ENCODE results near the gene ABHD3. TPM values are rescaled to one million over a fixed set of nuclear protein-coding genes. Genes with fewer than 3 reads are reported as not detected.
"Not testable (repeated sequence)": the region's sequence is repeated elsewhere in the genome, so short reads cannot be mapped to it uniquely, and the experiment has no call there.

Gene ABHD3
- total and polyA plus RNA-seq, 3 experiments from 2014 or later, result 30.0 to 31.3 (median 30.6) TPM

- CTCF ChIA-PET, result no interaction called here
- POLR2A ChIA-PET, result interaction anchor here (1.0 to 2.5 kb wide), 2 partner anchors 33 to 38 kb away, joined by 3 to 24 read pairs; partner anchors contain the start of gene MIB1
- peaks cover 26% of the 10 kb centered on the region for H3K4me1 ChIP-seq (ENCODE audit: insufficient read depth, low read length)
- H3K27ac Mint-ChIP-seq, result peak overlapping the region in 6 of 8 donors; percentile 41 to 98 (median 95)
- H3K4me3 ChIP-seq (ENCODE audit: low read length), result no peak overlapping the region
- peak overlapping the region; percentile 92 to 99 (median 98) for H3K4me3 Mint-ChIP-seq
- no peaks in the 10 kb centered on the region for H3K9me3 Mint-ChIP-seq
- peaks cover 26 to 44% (median 31%) of the 10 kb centered on the region in 3 donors for H3K4me1 Mint-ChIP-seq
- H3K9me3 ChIP-seq (ENCODE audit: low read length), result no peaks in the 10 kb centered on the region
- no peaks in the 10 kb centered on the region for H3K27me3 ChIP-seq (ENCODE audit: insufficient read depth, low read length, poor library complexity, severe bottlenecking)
- H3K36me3 Mint-ChIP-seq, result peaks cover 0 to 45% (median 2%) of the 10 kb centered on the region in 3 donors
- no peak overlapping the region for H3K27ac ChIP-seq (ENCODE audit: low read depth, low read length)
- DNase-seq, result no peak
- H3K36me3 ChIP-seq (ENCODE audit: insufficient read depth, low read length), result peaks cover 14% of the 10 kb centered on the region
- no peaks in the 10 kb centered on the region for H3K27me3 Mint-ChIP-seq
These were observed 2.0 kb downstream of the ABHD3 start for GRCh38 chr18:21702602-21703001.

GRCh38 chr18:21701621-21702020, 3.0 kb downstream of the ABHD3 start:
- Mint-ChIP-seq H3K36me3 (peaks cover 0 to 48% (median 2%) of the 10 kb centered on the region in 3 donors), H3K27ac (no peak overlapping the region), H3K27me3 (no peaks in the 10 kb centered on the region), H3K4me3 (peak overlapping the region in 2 of 7 donors; percentile 38 to 97), H3K4me1 (peaks cover 26 to 45% (median 31%) of the 10 kb centered on the region in 3 donors), H3K9me3 (no peaks in the 10 kb centered on the region)
- Histone ChIP-seq H3K4me1 (ENCODE audit: insufficient read depth, low read length) (peaks cover 26% of the 10 kb centered on the region), H3K4me3 (ENCODE audit: low read length) (no peak overlapping the region), H3K9me3 (ENCODE audit: low read length) (no peaks in the 10 kb centered on the region), H3K27me3 (ENCODE audit: insufficient read depth, low read length, poor library complexity, severe bottlenecking) (no peaks in the 10 kb centered on the region), H3K27ac (ENCODE audit: low read depth, low read length) (no peak overlapping the region), H3K36me3 (ENCODE audit: insufficient read depth, low read length) (peaks cover 14% of the 10 kb centered on the region)
- CTCF ChIA-PET, result interaction anchor here (1.1 kb wide), 1 partner anchor 101 kb away, joined by 4 read pairs; the partner anchor contains the start of gene ESCO1
- POLR2A ChIA-PET, result interaction anchor here (1.1 kb wide), 1 partner anchor 38 kb away, joined by 3 read pairs; no protein-coding TSS in a partner anchor
- no peak for DNase-seq

GRCh38 chr18:21700528-21701075, 4.0 kb downstream of the ABHD3 start:
- ChIA-PET POLR2A (interaction anchor here (1.1 kb wide), 1 partner anchor 39 kb away, joined by 3 read pairs; no protein-coding TSS in a partner anchor), CTCF (interaction anchor here (0.7 to 1.1 kb wide), 2 partner anchors 100 to 347 kb away, joined by 3 to 4 read pairs; partner anchors contain the start of gene ESCO1)
- no peak overlapping the region for H3K4me3 ChIP-seq (ENCODE audit: low read length)
- H3K9me3 Mint-ChIP-seq, result no peaks in the 10 kb centered on the region
- H3K9me3 ChIP-seq (ENCODE audit: low read length), result no peaks in the 10 kb centered on the region
- peaks cover 14% of the 10 kb centered on the region for H3K36me3 ChIP-seq (ENCODE audit: insufficient read depth, low read length)
- H3K4me1 ChIP-seq (ENCODE audit: insufficient read depth, low read length), result peaks cover 24% of the 10 kb centered on the region
- peaks cover 0 to 50% (median 4%) of the 10 kb centered on the region in 3 donors for H3K36me3 Mint-ChIP-seq
- no peak for DNase-seq
- H3K27ac Mint-ChIP-seq, result peak overlapping the region in 1 of 8 donors; percentile 33
- no peak overlapping the region for H3K4me3 Mint-ChIP-seq
- peaks cover 25 to 44% (median 30%) of the 10 kb centered on the region in 3 donors for H3K4me1 Mint-ChIP-seq
- H3K27ac ChIP-seq (ENCODE audit: low read depth, low read length), result no peak overlapping the region
- no peaks in the 10 kb centered on the region for H3K27me3 Mint-ChIP-seq
- H3K27me3 ChIP-seq (ENCODE audit: insufficient read depth, low read length, poor library complexity, severe bottlenecking), result no peaks in the 10 kb centered on the region

GRCh38 chr18:21693322-21693721, 11.3 kb downstream of the ABHD3 start:
- Mint-ChIP-seq H3K27me3 (no peaks in the 10 kb centered on the region), H3K9me3 (peaks cover 4 to 15% (median 9%) of the 10 kb centered on the region in 5 donors), H3K36me3 (peaks cover 34 to 64% (median 39%) of the 10 kb centered on the region in 3 donors), H3K4me1 (peaks cover 14 to 37% (median 32%) of the 10 kb centered on the region in 3 donors), H3K4me3 (no peak overlapping the region), H3K27ac (peak overlapping the region in 1 of 8 donors; percentile 2)
- Histone ChIP-seq H3K4me1 (ENCODE audit: insufficient read depth, low read length) (no peaks in the 10 kb centered on the region), H3K4me3 (ENCODE audit: low read length) (no peak overlapping the region), H3K27me3 (ENCODE audit: insufficient read depth, low read length, poor library complexity, severe bottlenecking) (no peaks in the 10 kb centered on the region), H3K27ac (ENCODE audit: low read depth, low read length) (no peak overlapping the region), H3K36me3 (ENCODE audit: insufficient read depth, low read length) (no peaks in the 10 kb centered on the region), H3K9me3 (ENCODE audit: low read length) (no peaks in the 10 kb centered on the region)
- no peak for DNase-seq
- POLR2A ChIA-PET, result no interaction called here
- CTCF ChIA-PET, result interaction anchor here (0.9 kb wide), 1 partner anchor 18 kb away, joined by 3 read pairs; no protein-coding TSS in a partner anchor

GRCh38 chr18:21689736-21690135, 14.8 kb downstream of the ABHD3 start:
- H3K36me3 Mint-ChIP-seq, result peaks cover 29 to 63% (median 39%) of the 10 kb centered on the region in 3 donors
- H3K9me3 ChIP-seq (ENCODE audit: low read length), result no peaks in the 10 kb centered on the region
- DNase-seq, result no peak
- no peak overlapping the region for H3K4me3 Mint-ChIP-seq
- H3K9me3 Mint-ChIP-seq, result peaks cover 4 to 15% (median 9%) of the 10 kb centered on the region in 5 donors
- H3K27me3 ChIP-seq (ENCODE audit: insufficient read depth, low read length, poor library complexity, severe bottlenecking), result no peaks in the 10 kb centered on the region
- peak overlapping the region in 1 of 8 donors; percentile 13 for H3K27ac Mint-ChIP-seq
- H3K36me3 ChIP-seq (ENCODE audit: insufficient read depth, low read length), result no peaks in the 10 kb centered on the region
- no peaks in the 10 kb centered on the region for H3K27me3 Mint-ChIP-seq
- H3K4me1 ChIP-seq (ENCODE audit: insufficient read depth, low read length), result no peaks in the 10 kb centered on the region
- H3K27ac ChIP-seq (ENCODE audit: low read depth, low read length), result no peak overlapping the region
- H3K4me3 ChIP-seq (ENCODE audit: low read length), result no peak overlapping the region
- peaks cover 24 to 61% (median 50%) of the 10 kb centered on the region in 3 donors for H3K4me1 Mint-ChIP-seq
- POLR2A ChIA-PET, result interaction anchor here (0.6 kb wide), 1 partner anchor 46 kb away, joined by 3 read pairs; no protein-coding TSS in a partner anchor
- CTCF ChIA-PET, result interaction anchor here (1.0 kb wide), 1 partner anchor 10 kb away, joined by 4 read pairs; no protein-coding TSS in a partner anchor

- CTCF ChIA-PET, result no interaction called here
- H3K27ac Mint-ChIP-seq, result peak overlapping the region; percentile 15 to 88 (median 58)
- no peak for DNase-seq
These were observed 18.1 kb downstream of the ABHD3 start for GRCh38 chr18:21686282-21687105.

GRCh38 chr18:21685556-21685981, 19.0 kb downstream of the ABHD3 start:
- peaks cover 14 to 36% (median 20%) of the 10 kb centered on the region in 3 donors for H3K36me3 Mint-ChIP-seq
- H3K36me3 ChIP-seq (ENCODE audit: insufficient read depth, low read length); H3K27ac ChIP-seq (ENCODE audit: low read depth, low read length); H3K4me3 ChIP-seq (ENCODE audit: low read length); DNase-seq; H3K9me3 ChIP-seq (ENCODE audit: low read length); H3K27me3 Mint-ChIP-seq; CTCF ChIA-PET; POLR2A ChIA-PET; H3K27me3 ChIP-seq (ENCODE audit: insufficient read depth, low read length, poor library complexity, severe bottlenecking): not testable (repeated sequence)
- peak overlapping the region; percentile 15 to 93 (median 78) for H3K27ac Mint-ChIP-seq
- peak overlapping the region in 2 of 7 donors; percentile 29 to 62 for H3K4me3 Mint-ChIP-seq
- peaks cover 16% of the 10 kb centered on the region for H3K4me1 ChIP-seq (ENCODE audit: insufficient read depth, low read length)
- peaks cover 4 to 12% (median 5%) of the 10 kb centered on the region in 5 donors for H3K9me3 Mint-ChIP-seq
- H3K4me1 Mint-ChIP-seq, result peaks cover 28 to 49% (median 48%) of the 10 kb centered on the region in 3 donors

More at GRCh38 chr18:21686282-21687105, 18.1 kb downstream of the ABHD3 start:
- Histone ChIP-seq H3K4me3 (ENCODE audit: low read length) (no peak overlapping the region), H3K27ac (ENCODE audit: low read depth, low read length) (peak overlapping the region; percentile 6), H3K27me3 (ENCODE audit: insufficient read depth, low read length, poor library complexity, severe bottlenecking) (no peaks in the 10 kb centered on the region), H3K9me3 (ENCODE audit: low read length) (no peaks in the 10 kb centered on the region), H3K4me1 (ENCODE audit: insufficient read depth, low read length) (peaks cover 15% of the 10 kb centered on the region), H3K36me3 (ENCODE audit: insufficient read depth, low read length) (no peaks in the 10 kb centered on the region)
- H3K27me3 Mint-ChIP-seq, result no peaks in the 10 kb centered on the region
- H3K4me1 Mint-ChIP-seq, result peaks cover 28 to 50% (median 50%) of the 10 kb centered on the region in 3 donors
- POLR2A ChIA-PET, result interaction anchor here (0.5 kb wide), 1 partner anchor 49 kb away, joined by 5 read pairs; no protein-coding TSS in a partner anchor
- no peak overlapping the region for H3K4me3 Mint-ChIP-seq
- peaks cover 4 to 15% (median 9%) of the 10 kb centered on the region in 5 donors for H3K9me3 Mint-ChIP-seq
- H3K36me3 Mint-ChIP-seq, result peaks cover 15 to 45% (median 28%) of the 10 kb centered on the region in 3 donors
